Measurements from ENCODE around the gene TMEM38A. TPM values are rescaled to one million over a fixed set of nuclear protein-coding genes. Genes with fewer than 3 reads are reported as not detected.

Gene TMEM38A
- total RNA-seq, 1 donor from 2014 or later: 0.78 TPM

Other genes with a start within 250 kb of the TMEM38A start
- 39.6 and 41.4 TPM in 2 replicates for gene EPS15L1, start 189.2 kb upstream of the TMEM38A start, total RNA-seq
- gene CALR3, start 165.0 kb upstream of the TMEM38A start, total RNA-seq: not detected in 2 replicates
- gene C19orf44, start 164.7 kb upstream of the TMEM38A start, total RNA-seq: 4.4 and 5.6 TPM in 2 replicates
- 84.3 and 92.0 TPM in 2 replicates for gene CHERP, start 118.7 kb upstream of the TMEM38A start, total RNA-seq
- gene SLC35E1, start 88.7 kb upstream of the TMEM38A start, total RNA-seq: 60.4 and 61.7 TPM in 2 replicates
- gene MED26, start 32.9 kb upstream of the TMEM38A start, total RNA-seq: 14.0 and 14.9 TPM in 2 replicates
- 69.3 and 72.7 TPM in 2 replicates for gene SMIM7, start 995 bp upstream of the TMEM38A start, total RNA-seq
- not detected in 2 replicates for gene NWD1, start 58.7 kb downstream of the TMEM38A start, total RNA-seq
- gene SIN3B, start 168.3 kb downstream of the TMEM38A start, total RNA-seq: 44.6 and 45.1 TPM in 2 replicates
- gene F2RL3, start 227.9 kb downstream of the TMEM38A start, total RNA-seq: not detected in 2 replicates

Measured in activated T-helper 1 cell treated with anti-CD3 and anti-CD28 coated beads, Interleukin-12 subunit alpha, Interleukin-12 subunit beta, Interleukin-2, Interleukin-4 antibody, amounts not matched to agents 30 ng/mL and 10 ng/mL and 1 ng/mL, durations not matched to agents 14 hours and 24 hours and 36 hours (primary cell).